Suprapubic skin (tissue), 3 donors: ENCODE measurements around the gene DTD2.

Experiments
- POLR2A ChIP-seq, 2 donors: fragments of 450-650 bp; IDR thresholded peaks; one replicate each; pipeline ENCODE4 v1.6.1; 2017; ENCODE audit warnings: antibody characterized with exemption in 2 of 2, mild to moderate bottlenecking in 2 of 2, moderate library complexity in 2 of 2
- TF ChIP-seq, protein P1 (sequence below), 2 donors: fragments of 200-600 bp in 1 of 2; fragments of 450-650 bp in 1 of 2; sonication (generic) in 1 of 2; IDR thresholded peaks; one replicate each; pipeline ENCODE4 v1.5.1; 2016 to 2019; ENCODE audit warnings: antibody characterized with exemption in 2 of 2, mild to moderate bottlenecking in 1 of 2, moderate library complexity in 1 of 2

- TF ChIP-seq, protein P1, sequence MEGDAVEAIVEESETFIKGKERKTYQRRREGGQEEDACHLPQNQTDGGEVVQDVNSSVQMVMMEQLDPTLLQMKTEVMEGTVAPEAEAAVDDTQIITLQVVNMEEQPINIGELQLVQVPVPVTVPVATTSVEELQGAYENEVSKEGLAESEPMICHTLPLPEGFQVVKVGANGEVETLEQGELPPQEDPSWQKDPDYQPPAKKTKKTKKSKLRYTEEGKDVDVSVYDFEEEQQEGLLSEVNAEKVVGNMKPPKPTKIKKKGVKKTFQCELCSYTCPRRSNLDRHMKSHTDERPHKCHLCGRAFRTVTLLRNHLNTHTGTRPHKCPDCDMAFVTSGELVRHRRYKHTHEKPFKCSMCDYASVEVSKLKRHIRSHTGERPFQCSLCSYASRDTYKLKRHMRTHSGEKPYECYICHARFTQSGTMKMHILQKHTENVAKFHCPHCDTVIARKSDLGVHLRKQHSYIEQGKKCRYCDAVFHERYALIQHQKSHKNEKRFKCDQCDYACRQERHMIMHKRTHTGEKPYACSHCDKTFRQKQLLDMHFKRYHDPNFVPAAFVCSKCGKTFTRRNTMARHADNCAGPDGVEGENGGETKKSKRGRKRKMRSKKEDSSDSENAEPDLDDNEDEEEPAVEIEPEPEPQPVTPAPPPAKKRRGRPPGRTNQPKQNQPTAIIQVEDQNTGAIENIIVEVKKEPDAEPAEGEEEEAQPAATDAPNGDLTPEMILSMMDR (IDR thresholded peaks at IDR 0.05) = no peak
- no peak for TF ChIP-seq POLR2A (IDR thresholded peaks at IDR 0.05)
Observed at GRCh38 chr14:31440280-31440679, 17.0 kb downstream of the DTD2 start.
